ENCODE measurements around the gene MSRB1.

DNA sequence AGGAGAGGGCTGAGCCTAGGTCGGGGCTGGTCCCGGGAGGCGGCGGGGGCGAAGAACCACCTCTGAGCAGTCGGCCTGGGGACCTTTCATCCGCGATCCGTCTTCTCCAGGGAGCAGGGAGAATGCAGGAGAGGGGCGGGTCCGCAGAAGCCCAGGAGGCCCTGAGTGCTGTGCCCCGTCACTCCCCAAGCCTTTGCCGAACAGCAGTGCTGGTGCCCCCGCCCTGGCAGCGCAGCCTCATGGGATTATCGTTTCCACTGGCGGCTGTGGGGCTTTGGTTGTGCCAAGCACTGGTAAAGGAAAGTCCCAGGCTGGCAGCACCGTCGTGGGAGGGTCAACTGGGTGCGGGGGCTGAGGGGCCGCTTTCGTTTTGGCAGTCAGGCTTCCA lies 29.5 kb upstream of the MSRB1 start:
- TF ChIP-seq, protein P1, sequence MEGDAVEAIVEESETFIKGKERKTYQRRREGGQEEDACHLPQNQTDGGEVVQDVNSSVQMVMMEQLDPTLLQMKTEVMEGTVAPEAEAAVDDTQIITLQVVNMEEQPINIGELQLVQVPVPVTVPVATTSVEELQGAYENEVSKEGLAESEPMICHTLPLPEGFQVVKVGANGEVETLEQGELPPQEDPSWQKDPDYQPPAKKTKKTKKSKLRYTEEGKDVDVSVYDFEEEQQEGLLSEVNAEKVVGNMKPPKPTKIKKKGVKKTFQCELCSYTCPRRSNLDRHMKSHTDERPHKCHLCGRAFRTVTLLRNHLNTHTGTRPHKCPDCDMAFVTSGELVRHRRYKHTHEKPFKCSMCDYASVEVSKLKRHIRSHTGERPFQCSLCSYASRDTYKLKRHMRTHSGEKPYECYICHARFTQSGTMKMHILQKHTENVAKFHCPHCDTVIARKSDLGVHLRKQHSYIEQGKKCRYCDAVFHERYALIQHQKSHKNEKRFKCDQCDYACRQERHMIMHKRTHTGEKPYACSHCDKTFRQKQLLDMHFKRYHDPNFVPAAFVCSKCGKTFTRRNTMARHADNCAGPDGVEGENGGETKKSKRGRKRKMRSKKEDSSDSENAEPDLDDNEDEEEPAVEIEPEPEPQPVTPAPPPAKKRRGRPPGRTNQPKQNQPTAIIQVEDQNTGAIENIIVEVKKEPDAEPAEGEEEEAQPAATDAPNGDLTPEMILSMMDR (conservative IDR thresholded peaks at IDR 0.05 in 1 of 2, IDR thresholded peaks at IDR 0.05 in 1 of 2; ENCODE audit: low read depth in 1 of 2, low read length in 2 of 2) = no peak
- TF ChIP-seq EZH2 (IDR thresholded peaks at IDR 0.05; ENCODE audit: low read length, missing control alignments) = no peak
